ENCODE results near the gene RAD51B. TPM values are rescaled to one million over a fixed set of nuclear protein-coding genes. Genes with fewer than 3 reads are reported as not detected.

The RAD51B gene
- total RNA-seq, 1 experiment from 2014 or later = 16.7 TPM

DNA sequence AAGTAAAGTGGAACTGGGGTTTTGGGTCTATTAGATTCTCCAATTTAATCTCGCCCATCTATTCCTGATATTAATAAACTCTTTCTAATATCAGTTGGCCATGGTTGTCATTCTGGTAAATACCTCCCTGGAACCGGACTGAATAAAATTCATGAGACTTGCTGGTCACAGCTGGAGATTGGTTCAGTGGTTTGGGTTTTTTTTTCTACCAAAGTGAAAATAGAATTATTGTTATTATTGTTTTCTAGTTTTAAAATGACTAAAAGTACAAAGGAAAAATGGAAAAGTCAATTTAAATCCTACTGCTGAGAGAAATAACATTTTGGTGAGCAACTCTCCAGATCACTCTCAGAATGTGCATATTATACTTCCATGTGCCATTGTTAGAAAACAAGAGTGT, 535.8 kb downstream of the RAD51B start:
- no CpG with 5 or more reads among the region's 2 CpGs for WGBS (ENCODE audit: extremely low coverage, insufficient read length, low lambda C conversion rate)
- Histone ChIP-seq H4K91ac (ENCODE audit: insufficient read length, low read depth, low read length) (no peak overlapping the region), H3K4ac (ENCODE audit: low read depth, low read length) (no peak overlapping the region), H3K4me2 (ENCODE audit: insufficient read depth, insufficient read length, low read length) (no peak overlapping the region), H4K20me1 (ENCODE audit: control insufficient read depth, insufficient read depth, insufficient read length) (no peaks in the 10 kb centered on the region), H2AFZ (ENCODE audit: low read length) (no peak overlapping the region), H2BK5ac (ENCODE audit: insufficient read length, low read length) (no peak overlapping the region), H3K79me2 (ENCODE audit: insufficient read depth, low read length) (no peaks in the 10 kb centered on the region), H3K56ac (ENCODE audit: insufficient read length, low read depth, low read length) (no peak overlapping the region), H3K14ac (ENCODE audit: insufficient read depth, low read length) (no peak overlapping the region), H4K8ac (replicated peaks; ENCODE audit: insufficient read length, low read depth, low read length) (no peak overlapping the region), H2BK120ac (ENCODE audit: low read depth, low read length, poor library complexity, severe bottlenecking) (no peak overlapping the region), H3K23ac (ENCODE audit: insufficient read length, low read depth, low read length) (no peak overlapping the region), H2AK5ac (ENCODE audit: insufficient read length, low read length) (no peak overlapping the region), H3K27ac (ENCODE audit: insufficient read length, low read depth, low read length) (no peak overlapping the region), H2BK12ac (ENCODE audit: insufficient read length, low read depth, low read length) (no peak overlapping the region), H3K18ac (ENCODE audit: insufficient read length, low read depth, low read length) (no peak overlapping the region), H3K79me1 (ENCODE audit: insufficient read depth, low read depth, low read length, poor library complexity, severe bottlenecking) (no peaks in the 10 kb centered on the region), H3K4me1 (ENCODE audit: insufficient read depth, low read length) (no peaks in the 10 kb centered on the region), H3K27me3 (ENCODE audit: insufficient read depth, low read length) (no peaks in the 10 kb centered on the region), H3K9ac (ENCODE audit: extremely low read depth, insufficient read length, low read length) (no peak overlapping the region), H2BK20ac (ENCODE audit: low read depth, low read length, poor library complexity, severe bottlenecking) (no peak overlapping the region), H3T11ph (ENCODE audit: low read length) (no peak overlapping the region), H2BK15ac (ENCODE audit: low read depth, low read length) (no peak overlapping the region), H4K5ac (ENCODE audit: insufficient read length, low read depth, low read length) (no peak overlapping the region), H3K23me2 (ENCODE audit: insufficient read length, low read depth, low read length, poor library complexity, severe bottlenecking) (no peaks in the 10 kb centered on the region), H3K9me3 (ENCODE audit: control insufficient read depth, low read depth, low read length) (no peaks in the 10 kb centered on the region)
- TF ChIP-seq, protein P1, sequence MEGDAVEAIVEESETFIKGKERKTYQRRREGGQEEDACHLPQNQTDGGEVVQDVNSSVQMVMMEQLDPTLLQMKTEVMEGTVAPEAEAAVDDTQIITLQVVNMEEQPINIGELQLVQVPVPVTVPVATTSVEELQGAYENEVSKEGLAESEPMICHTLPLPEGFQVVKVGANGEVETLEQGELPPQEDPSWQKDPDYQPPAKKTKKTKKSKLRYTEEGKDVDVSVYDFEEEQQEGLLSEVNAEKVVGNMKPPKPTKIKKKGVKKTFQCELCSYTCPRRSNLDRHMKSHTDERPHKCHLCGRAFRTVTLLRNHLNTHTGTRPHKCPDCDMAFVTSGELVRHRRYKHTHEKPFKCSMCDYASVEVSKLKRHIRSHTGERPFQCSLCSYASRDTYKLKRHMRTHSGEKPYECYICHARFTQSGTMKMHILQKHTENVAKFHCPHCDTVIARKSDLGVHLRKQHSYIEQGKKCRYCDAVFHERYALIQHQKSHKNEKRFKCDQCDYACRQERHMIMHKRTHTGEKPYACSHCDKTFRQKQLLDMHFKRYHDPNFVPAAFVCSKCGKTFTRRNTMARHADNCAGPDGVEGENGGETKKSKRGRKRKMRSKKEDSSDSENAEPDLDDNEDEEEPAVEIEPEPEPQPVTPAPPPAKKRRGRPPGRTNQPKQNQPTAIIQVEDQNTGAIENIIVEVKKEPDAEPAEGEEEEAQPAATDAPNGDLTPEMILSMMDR (conservative IDR thresholded peaks at IDR 0.05) = no peak
- H3K27me3 Mint-ChIP-seq (ENCODE audit: low read depth) = no peaks in the 10 kb centered on the region; the same call in 1 of the 2 replicates
- H3K36me3 Mint-ChIP-seq (ENCODE audit: insufficient read depth in 1 of 3, low read depth in 3 of 3) = peaks cover 0 to 4% (median 2%) of the 10 kb centered on the region in 3 experiments; a peak in 4 of 7 replicates
- no peak for DNase-seq
- no peak overlapping the region for H3K4me3 Mint-ChIP-seq
- H3K9me3 Mint-ChIP-seq = peaks cover 0 to 4% of the 10 kb centered on the region in 2 experiments; a peak in 1 of 5 replicates
- H3K4me1 Mint-ChIP-seq = peaks cover 21 to 22% of the 10 kb centered on the region in 2 experiments
- no peak overlapping the region for H3K27ac Mint-ChIP-seq
